Measurements from ENCODE around the gene SNED1.

- TF ChIP-seq, protein P1, sequence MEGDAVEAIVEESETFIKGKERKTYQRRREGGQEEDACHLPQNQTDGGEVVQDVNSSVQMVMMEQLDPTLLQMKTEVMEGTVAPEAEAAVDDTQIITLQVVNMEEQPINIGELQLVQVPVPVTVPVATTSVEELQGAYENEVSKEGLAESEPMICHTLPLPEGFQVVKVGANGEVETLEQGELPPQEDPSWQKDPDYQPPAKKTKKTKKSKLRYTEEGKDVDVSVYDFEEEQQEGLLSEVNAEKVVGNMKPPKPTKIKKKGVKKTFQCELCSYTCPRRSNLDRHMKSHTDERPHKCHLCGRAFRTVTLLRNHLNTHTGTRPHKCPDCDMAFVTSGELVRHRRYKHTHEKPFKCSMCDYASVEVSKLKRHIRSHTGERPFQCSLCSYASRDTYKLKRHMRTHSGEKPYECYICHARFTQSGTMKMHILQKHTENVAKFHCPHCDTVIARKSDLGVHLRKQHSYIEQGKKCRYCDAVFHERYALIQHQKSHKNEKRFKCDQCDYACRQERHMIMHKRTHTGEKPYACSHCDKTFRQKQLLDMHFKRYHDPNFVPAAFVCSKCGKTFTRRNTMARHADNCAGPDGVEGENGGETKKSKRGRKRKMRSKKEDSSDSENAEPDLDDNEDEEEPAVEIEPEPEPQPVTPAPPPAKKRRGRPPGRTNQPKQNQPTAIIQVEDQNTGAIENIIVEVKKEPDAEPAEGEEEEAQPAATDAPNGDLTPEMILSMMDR (IDR thresholded peaks at IDR 0.05) = no peak
- no peak for TF ChIP-seq POLR2AphosphoS5 (IDR thresholded peaks at IDR 0.05)
- no peak for TF ChIP-seq POLR2A (IDR thresholded peaks at IDR 0.05)
Observed at GRCh38 chr2:241072553-241073165, 74.2 kb downstream of the SNED1 start.

All from sigmoid colon (tissue), 4 donors.